HG03139 (cell line): ENCODE results near the gene SLX1A.
"Not testable (repeated sequence)": the region's sequence is repeated elsewhere in the genome, so short reads cannot be mapped to it uniquely, and the experiment has no call there.

ENCODE experiments used
- ATAC-seq: cut with Tn5 transposase; IDR thresholded peaks from one replicate; pipeline ENCODE4 v1.9.1; 2021; ENCODE audit not compliant: unreplicated experiment

SLX1A gene

DNA sequence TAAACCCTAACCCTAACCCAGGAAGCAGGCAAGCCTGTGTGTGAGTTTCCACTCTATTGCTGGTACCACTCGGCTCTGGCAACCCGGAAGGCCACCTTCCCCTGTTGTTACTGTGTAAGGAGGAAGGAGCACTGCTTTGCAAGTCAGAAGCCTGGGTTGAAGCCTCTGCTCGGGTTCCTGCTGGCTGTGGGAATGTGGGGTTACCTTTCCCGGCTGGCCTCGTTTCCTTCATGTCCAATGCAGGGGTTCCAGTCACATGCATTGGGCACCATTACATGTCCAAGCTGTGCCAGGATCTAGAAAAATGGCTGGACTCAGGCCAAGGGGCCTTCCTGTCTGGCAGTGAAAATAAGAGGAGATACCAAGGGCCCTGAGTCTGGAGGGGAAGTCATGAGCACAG lies 23.4 kb downstream of the SLX1A start:
- not testable (repeated sequence) for ATAC-seq
